ENCODE measurements around the gene KCNQ1.

- TF ChIP-seq, protein P1, sequence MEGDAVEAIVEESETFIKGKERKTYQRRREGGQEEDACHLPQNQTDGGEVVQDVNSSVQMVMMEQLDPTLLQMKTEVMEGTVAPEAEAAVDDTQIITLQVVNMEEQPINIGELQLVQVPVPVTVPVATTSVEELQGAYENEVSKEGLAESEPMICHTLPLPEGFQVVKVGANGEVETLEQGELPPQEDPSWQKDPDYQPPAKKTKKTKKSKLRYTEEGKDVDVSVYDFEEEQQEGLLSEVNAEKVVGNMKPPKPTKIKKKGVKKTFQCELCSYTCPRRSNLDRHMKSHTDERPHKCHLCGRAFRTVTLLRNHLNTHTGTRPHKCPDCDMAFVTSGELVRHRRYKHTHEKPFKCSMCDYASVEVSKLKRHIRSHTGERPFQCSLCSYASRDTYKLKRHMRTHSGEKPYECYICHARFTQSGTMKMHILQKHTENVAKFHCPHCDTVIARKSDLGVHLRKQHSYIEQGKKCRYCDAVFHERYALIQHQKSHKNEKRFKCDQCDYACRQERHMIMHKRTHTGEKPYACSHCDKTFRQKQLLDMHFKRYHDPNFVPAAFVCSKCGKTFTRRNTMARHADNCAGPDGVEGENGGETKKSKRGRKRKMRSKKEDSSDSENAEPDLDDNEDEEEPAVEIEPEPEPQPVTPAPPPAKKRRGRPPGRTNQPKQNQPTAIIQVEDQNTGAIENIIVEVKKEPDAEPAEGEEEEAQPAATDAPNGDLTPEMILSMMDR (IDR thresholded peaks at IDR 0.05) = no peak
- TF ChIP-seq EZH2 (IDR thresholded peaks at IDR 0.05; ENCODE audit: borderline replicate concordance, insufficient read depth, low read depth, low read length, poor library complexity, severe bottlenecking) = no peak
Observed at GRCh38 chr11:2621894-2622293, 177.1 kb downstream of the KCNQ1 start.

Data from B cell (primary cell).